Fibroblast of skin of abdomen (primary cell): ENCODE data around the gene SLC39A3.
A peak's percentile ranks its signal among the peaks of the same experiment; 100 is the strongest.
"Not testable (repeated sequence)": the region's sequence is repeated elsewhere in the genome, so short reads cannot be mapped to it uniquely, and the experiment has no call there.

Source experiments
- DNase-seq: peaks from one replicate; pipeline ENCODE4 v3.0.0-alpha.2; 2013

SLC39A3 gene

DNA sequence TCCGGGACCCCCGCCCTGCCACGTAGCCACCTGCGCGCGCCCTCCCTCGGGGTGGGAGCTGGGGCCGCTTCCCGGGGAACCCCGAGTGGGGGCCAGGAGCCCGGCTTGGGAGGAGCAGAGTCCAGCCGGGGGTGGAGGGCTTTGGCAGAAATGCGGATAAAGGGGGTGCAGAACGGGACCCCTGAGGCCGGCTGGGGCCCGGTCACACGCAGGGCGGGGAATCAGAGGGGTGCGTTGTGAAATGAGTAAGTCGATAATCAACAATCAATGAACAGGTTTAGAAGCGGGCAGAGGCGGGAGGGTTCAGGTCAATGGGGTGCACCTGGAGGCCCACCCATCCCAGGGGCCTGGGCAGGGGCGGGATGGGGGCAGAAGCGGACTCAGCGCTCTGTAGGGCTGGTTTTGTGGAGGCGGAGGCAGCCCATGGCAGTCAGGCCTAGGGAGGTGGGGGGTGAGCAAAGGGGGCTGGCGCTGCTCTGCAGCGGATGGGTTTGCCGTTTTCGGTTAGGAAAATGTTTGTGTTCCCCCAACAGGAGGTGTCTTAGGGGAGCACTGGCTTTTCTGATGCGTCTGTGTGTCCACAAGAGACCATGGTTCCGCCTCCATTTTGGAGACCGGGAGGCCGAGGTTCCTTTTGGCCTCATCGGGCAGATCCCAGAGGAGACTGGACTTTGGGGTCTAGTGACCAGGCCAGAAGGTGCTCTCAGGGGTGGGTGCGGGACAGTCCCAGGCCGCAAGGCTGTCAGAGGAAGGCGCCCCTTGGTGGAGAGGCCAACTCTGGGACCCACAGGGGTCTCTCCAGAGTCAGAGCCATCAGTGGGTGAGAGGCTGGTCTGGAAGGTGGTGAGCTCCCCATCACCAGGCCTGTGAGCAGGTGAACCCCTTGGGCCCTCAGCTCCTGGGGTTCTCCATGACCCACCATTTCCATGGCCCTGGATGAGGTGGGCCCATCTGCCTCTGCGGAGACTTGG lies 18.0 kb downstream of the SLC39A3 start:
- DNase-seq = no peak

DNA sequence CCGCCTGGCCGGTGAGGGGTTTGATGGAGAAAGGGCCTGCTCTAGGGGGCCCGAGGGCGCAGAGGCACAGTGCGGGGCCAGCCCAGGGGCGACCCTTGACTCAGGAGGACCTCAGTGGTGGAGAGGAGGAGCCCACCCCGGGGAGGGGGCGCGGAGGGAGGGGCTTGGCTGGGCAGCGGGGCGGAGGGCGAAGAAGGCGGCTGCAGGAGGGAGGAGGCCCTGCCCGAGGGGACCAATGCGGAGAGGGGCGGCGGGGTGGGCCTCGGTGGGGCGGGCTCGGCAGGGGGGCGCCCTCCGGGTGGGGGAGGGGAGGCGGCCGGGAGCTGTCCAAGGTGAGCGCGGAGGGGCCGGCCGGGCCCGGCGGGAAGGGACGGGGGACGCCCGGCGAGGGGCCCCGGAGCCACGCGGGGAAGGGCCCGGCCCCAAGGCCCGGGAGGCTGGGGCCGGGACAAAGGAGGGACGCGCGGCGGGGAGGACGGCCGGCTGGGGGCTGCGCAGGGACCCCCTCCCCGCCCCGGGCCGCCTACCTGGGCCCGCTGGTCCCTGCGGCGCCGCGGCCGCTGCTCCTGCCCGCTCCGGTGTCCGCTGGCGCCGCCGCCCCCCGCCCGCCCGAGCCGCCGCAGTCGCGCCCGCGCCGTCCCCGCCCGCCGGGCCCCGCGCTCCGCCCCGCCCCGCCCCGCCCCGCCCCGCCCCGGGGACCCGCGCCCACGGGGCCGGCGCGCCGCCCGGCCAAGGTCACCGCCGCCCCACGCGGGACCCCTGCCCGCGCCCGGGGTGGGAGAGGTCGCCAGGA lies 18.8 kb downstream of the SLC39A3 start, which contains the start of gene DIRAS1:
Gene DIRAS1 (minus strand): TSS at position 596 of the 793 bp plus-strand sequence. CDS start 3,566 bp downstream, outside the sequence.
- no peak for DNase-seq

DNA sequence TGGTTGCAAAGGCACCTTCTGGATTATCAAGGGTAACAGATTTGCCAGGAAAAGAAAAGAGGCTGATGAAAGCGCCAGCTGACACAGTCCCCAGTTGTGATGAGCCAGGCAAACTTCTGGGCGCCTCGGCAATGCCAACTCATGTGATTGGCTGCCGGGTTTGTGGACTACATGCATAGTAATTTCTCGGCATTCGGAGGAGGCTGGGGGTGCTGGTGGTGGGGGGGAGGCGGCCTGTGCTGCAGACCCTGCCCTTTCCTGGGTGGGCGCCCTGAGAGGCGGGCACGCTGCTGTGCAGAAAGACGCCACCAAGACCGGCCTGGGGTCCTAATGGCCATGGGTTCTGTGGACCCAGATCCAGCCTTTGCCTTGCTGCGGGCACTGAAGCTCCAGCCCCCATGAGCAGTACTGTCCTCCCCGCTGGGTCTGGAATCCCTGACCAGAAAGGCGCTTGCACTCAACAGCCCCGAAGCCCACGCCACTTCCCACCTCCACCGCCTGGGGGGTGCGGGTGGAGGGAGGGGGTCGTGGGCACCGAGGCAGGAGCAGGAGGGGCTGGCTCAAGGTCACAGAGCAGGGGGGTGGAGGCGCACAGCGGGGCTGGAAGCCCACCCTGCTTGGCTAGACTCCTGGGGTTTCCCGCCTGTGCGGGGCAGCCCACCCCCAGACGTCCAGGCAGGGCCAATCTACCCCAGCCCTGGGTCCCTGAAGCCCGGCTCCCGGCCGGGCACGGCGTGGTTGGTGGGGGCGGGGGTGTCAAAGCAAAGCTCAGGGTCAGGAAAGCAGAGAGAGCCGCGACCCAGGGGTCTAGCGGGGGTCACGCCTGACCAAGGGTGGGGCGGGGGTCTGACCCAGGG lies 19.7 kb downstream of the SLC39A3 start:
- peak; percentile 20 for DNase-seq

DNA sequence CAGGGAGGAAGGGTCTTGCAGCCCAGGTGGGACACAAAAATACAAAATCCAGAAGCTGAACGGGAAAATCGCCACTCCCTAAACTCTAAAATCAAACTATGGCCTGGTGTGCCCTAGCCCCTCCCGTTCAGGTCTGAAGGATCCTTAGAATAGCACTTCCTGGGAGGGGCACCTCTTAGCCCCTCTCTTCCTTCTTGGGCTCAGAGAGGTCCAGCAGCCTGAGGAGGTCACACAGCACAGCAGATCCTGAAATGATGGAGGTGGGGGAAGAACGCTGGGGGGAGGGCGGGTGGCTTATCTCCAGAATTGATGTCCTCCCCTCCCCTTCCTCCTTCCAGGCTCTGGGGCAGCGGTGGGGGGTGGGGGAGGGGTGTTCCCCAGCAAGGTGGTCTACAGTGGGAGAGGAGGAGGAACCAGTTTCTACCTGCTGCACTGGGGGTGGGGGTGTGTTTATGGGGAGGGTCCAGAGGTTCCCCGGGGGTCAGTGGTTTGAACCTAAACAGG lies 20.5 kb downstream of the SLC39A3 start:
- no peak for DNase-seq

DNA sequence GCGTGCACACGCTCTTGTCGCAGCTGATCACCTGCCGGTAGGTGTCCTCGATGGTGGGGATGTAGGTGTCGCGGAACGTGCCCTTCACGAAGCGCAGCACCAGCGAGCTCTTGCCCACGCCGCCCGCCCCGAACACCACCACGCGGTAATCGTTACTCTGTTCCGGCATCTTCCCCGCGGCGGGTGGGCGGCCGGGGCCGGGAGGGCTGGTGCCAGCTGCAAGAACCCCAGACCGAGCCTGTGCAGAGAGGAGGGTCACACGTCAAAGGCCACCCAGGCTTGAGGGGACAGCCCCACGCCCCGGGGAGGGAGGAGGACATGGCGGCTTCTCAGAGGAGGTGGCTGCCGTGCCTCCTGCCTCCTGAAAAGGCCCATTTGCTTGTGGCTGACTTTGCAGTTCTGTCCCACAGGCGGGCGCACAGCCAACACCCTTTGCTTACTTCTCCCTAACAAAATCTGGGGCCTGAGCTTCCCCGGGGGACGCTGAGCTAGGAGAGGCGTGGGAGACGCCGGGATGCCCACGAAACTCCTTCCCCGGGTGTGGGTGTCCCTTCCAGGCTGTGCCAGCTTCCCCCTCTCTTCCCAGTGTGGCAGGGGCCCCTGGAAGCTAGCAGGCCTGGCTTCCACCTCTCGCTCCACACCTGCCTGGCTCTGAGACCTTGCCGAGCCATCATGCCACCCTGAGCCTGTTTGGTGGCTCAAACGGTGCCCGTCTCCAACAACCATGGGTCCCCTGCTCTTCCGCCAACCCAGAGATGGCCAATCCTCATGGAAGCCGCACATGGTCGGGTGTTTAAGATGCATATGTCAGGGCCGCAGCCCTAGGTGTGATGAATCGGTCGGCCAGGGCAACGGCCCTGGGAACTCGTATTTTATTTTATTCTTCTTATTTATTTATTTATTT lies 21.9 kb downstream of the SLC39A3 start:
- DNase-seq = no peak

DNA sequence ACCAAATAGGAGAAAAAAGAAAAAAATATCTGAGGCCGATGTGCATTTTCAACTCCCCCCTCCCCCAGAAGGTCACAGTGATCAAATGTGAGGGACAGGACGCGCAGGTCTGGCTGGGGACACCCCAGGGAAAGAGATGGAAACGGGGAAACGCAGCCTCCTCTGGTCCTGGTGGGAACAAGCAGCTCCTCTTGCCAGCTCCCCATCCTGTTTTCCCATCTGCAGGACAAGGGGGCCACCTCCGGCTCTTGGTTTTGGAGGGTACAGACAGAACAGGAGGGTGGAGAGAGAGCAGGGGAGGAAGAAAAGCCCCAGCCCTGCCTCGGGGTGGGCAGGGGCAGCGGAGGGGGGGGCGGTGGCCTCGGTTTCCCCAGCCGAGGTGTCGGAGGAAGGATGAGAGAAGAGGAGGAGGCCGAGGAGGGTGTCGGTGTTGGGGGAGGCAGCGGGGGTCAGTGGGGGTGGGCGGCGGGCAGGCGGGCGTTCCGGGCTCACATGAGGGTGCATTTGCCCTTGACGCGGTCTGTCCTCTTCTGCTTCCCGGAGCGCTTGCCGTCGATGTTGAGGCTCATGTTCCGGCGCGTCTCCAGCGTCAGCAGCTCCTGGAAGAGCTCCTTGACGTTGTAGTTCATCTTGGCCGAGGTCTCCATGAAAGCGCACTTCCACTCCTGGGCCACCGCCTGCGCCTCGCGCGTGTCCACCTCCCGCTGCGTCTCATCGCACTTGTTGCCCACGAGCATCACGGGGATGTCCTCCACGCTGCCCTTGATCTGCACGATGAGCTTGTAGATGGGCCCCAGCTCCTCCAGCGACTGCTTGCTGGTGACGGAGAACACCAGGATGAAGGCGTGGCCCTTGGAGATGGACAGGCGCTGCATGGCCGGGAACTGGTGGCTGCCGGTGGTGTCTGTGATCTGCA lies 22.8 kb downstream of the SLC39A3 start:
- DNase-seq = no peak

DNA sequence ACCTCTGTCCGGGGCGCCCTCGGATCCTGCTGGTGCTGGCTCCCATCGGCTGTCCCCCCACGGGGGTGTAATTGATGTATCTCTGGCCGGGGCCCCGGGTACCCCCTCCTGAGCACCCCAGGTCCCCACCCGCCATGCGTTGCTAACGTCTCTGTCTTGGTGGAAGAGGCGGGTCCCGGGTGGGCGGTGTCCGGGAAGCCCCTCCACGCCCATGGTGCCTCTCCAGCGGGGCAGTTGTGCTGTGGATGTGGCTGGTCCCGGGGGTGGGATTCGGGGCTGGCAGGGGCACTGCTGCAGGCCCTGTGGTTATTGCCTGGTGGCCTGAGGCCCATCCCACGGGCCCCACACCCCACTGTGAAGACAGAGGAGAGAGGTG lies 23.6 kb downstream of the SLC39A3 start:
- no peak for DNase-seq

DNA sequence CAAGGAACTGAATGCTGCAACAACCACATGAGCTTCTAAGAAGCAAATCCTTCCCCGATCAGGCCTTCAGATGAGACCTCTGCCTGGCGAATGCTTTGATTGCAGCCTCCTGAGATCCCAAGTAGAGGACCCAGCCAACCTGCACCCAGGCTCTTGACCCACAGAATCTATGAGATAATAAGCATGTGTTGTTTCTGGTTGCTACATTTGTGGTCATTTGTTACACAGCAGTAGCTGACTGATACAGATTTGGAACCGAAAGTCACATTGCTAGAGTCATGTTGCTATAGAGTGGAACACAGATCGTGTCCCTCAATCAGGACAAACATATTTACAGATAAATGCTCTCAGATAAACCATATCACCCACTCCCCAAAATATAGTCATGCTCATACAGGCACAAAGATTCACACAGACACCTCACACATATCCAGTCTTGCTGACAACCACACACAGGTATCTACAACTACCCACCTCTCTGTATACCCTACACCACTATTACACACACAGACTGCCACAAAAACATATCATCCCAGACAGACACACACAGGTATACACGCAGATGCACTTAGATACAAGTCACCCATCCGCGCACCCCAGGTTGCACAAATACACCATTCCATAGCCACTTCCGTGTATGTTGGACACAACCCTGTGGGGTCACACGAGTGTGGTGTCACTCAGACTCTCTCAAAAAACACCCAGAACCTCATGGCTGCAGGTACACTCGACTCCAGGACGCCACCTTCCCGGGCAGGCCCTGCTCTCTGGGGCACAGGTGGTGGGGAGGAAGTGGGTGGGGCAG lies 24.1 kb downstream of the SLC39A3 start:
- DNase-seq = no peak

DNA sequence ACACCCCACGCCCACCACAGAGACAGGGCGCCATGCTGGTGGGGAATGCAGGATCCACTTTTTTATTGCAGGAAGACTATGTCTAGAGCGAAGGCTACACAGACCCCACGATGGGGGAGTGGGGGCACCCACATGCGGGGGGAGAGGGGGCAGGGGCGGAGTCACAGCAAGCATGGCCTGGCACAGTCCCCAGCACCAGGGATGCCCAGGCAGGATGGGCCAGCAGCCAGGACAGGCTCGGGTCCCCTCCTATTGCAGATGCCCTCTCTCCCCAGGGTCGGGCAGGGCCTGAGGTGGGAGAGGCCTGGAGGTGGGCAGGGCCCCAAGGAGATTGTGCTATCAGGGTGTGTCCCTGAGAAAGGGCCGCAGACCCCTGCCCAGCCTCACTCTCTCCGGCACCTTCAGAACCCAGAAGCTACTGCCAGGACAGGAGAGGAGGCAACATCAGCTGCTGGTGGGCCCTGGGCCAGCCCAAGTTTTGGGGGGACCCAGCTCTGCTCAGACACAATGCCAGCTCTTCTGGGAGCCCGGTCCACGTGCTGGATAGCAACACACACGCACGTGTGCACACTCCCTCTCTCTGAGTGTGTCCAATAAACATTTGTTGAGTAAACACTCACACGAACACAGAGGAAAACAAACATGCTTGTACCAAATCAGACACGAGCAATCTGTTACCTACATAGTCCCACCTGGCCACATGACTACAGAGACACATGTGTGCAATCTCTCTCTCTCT lies 25.1 kb downstream of the SLC39A3 start:
- no peak for DNase-seq

DNA sequence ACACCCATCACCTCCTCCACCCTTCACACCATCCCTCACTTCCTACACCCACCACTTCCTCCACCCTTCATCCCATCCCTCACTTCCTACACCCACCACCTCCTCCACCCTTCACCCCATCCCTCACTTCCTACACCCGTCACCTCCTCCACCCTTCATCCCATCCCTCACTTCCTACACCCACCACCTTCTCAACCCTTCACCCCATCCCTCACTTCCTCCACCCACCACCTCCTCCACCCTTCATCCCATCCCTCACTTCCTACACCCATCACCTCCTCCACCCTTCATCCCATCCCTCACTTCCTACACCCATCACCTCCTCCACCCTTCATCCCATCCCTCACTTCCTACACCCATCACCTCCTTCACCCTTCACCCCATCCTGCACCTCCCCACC lies 25.7 kb downstream of the SLC39A3 start:
- DNase-seq = not testable (repeated sequence)

DNA sequence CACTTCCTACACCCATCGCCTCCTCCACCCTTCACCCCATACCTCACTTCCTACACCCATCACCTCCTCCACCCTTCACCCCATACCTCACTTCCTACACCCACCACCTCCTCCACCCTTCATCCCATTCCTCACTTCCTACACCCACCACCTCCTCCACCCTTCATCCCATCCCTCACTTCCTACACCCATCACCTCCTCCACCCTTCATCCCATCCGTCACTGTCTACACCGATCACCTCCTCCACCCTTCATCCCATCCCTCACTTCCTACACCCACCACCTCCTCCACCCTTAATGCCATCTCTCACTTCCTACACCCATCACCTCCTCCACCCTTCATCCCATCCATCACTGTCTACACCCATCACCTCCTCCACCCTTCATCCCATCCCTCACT lies 26.6 kb downstream of the SLC39A3 start:
- not testable (repeated sequence) for DNase-seq

DNA sequence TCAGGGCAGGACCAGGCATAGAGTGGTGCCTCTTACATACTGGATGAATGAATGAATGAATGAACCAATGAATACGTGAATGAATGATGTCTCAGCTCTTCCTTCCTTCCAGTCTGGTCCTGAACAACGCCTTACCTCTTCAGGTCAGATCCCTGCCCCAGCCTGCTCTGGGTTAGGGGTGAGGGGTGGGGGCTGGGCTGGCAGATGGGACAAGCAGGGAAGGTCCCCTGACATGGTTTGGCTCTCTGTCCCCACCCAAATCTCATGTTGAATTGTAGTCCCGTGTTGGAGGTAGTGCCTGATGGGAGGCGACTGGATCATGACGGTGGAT lies 28.0 kb downstream of the SLC39A3 start:
- DNase-seq = no peak

DNA sequence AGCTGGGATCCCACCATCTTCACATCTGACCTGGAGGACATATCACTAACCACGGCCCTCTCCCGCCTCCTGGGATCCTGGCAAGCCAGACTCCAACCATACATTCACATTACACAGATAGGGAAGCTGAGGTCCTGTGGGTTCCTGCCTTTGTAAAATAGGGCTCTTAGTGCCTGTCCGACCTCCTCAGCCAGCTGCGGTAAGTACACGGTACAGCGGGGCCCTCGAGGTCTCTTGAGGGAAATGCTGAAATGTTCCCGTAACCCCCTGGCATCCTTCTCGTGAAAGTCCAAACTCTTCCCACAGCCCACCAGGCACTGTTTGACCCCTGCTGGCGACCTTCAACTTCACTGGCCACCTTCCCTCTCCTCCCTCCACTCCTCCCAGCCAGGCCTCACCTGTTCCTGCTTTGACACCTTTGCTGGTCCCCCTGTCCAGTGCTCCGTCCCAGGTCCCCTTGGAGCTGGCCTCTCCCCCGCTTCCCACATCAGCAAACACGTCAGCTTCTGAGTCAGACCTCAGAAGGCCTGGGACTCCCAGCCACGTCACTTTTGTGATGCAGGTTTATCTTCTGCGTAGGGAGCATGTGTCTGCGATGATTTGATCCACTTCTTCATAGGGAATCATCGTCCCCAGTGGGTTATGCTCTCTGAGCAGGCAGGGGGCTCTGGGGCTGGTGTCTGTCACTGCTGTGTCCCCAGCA lies 28.5 kb downstream of the SLC39A3 start:
- DNase-seq = peak; percentile 39

DNA sequence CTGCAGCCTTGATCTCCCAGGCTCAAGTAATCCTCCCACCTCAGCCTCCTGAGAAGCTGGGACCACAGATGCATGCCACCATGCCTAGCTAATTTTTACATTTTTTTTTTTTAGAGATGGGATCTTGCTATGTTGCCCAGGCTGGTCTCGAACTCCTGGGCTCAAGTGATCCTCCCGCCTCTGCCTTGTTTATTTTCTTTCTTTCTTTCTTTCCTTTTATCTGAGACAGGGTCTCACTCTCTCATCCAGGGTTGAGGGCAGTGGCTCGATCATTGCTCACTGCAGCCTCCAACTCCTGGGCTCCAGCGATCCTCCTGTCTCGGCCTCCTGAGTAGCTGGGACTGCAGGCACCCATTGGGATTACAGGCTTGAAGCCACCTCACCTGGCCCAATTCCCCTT lies 33.6 kb downstream of the SLC39A3 start:
- no peak for DNase-seq

DNA sequence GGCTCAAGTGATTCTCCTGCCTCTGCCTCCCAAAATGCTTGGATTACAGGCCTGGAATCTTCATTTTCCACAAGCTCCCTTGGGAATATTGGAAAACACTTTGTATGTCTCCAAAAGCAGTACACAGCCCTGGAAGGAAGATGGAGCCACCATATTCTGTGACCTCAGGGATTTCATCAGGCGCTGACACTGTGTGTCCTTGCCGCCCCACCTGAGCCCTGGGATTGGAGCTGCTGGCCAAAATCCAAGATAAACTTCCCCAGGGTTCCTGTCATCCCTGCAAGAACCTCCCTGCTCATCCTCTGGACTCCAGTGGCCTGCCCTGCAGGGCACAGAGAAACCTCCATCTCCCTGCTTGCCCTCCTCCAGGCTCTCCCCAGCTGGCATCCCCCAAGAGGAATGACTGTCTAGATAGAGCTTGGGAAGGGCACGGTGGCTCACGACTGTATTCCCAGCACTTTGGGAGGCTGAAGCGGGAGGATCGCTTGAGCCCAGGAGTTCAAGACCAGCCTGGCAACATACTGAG lies 36.1 kb downstream of the SLC39A3 start:
- no peak for DNase-seq

DNA sequence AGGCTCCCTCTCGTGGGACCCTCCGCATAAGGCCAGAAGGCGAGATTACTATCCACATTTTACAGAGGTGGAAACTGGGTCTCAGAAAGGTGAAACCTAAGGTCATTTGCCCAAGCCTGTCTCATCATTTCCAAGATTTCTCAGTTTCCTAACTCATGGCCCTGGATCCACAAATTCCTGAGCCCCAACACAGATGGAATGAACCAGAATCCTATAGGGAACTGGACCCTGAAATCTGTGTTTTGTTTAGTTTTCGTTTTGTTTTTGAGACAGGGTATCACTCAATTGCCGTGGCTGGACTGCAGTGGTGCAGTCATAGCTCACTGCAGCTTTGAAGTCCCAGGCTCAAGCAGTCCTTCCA lies 36.8 kb downstream of the SLC39A3 start:
- DNase-seq = no peak

DNA sequence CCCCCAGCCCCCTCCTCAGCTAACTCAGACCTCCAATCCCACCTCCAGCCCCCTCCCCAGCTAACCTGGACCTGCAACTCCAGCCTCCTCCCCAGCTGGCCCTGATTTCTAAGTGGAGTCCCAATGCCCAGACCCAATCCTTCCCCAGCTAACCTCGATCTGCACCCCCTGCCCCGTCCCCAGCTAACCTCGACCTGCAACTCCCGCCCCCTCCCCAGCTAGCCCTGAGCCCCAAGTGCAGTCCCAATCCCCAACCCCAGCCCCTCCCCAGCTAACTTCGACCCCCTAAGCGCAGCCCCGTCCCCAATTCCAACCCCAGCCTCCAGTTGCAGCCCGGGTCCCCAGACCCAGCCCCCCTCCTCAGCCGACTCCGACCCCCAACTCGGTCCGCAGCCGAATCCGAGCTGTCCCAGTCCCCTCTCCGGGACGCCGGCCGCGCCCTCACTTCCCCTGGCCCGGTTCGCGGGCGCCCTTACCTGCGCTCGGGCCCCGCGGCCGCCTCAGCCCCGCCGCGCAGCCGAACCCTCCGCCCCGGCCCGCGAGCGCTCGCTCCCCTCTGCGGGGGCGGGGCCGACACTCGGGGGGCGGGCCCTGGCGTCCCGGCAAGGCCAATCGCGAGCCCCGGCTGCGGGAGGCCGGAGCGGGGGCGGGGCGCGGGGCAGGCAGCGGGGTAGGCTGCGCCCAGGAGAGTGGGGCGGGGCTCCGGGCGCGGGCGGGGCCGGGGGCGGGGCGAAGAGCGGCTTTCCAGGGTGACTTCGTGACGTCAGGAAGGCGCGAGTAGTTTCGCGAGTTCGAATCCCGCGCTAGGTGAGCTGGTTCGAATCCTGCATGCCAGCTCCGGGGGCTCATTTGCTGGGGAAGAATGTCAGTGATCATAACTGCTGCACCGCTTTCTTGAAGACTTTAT lies 37.4 kb downstream of the SLC39A3 start, which contains the start of gene GNG7:
Gene GNG7 (minus strand): TSS at position 525 of the 907 bp plus-strand sequence. CDS start 182,006 bp downstream, outside the sequence.
- DNase-seq = peak; percentile 85
